GM18868 (cell line): ENCODE measurements around the gene EFCAB12.
"Not testable (repeated sequence)": the region's sequence is repeated elsewhere in the genome, so short reads cannot be mapped to it uniquely, and the experiment has no call there.

Experiments used
- ATAC-seq: cut with Tn5 transposase; IDR thresholded peaks from one replicate; pipeline ENCODE4 v1.9.1; 2021; ENCODE audit warnings: mild to moderate bottlenecking, moderate library complexity; ENCODE audit not compliant: unreplicated experiment

The EFCAB12 gene

DNA sequence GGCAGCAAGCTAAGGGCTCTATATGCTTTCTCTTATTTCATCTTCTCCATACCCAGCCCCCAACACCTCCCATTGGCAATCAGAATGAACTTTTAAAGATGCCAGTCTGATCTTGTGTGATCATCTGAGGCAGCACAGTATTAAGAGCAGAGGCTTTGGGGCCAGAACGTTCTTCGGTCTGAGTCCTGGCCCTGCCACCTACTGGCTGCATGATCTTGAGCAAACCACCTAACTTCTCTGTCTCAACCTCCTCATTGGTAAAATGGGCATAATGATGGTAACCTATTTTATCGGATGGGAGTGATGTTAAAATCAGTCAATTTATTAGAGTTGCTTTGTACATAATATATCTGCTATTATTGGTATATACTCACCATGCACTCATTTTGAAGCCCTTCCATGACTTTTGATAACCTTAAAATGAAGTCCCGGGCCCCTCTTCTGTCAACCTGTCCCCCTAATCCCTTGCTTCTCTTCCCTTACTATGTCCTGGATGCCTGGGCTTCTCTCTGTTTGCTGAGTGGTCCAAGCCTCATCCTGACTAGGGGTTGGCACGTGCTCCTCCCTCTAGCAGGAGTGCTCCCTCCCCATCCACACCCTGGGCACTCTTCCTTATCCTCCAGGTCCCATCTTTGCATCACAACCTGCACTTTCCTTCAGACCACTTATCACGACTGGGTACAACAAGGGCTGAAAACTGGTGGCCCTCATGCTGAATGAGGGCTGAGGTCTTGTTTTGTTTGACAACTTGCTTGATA lies 6.3 kb downstream of the EFCAB12 start:
- no peak for ATAC-seq

DNA sequence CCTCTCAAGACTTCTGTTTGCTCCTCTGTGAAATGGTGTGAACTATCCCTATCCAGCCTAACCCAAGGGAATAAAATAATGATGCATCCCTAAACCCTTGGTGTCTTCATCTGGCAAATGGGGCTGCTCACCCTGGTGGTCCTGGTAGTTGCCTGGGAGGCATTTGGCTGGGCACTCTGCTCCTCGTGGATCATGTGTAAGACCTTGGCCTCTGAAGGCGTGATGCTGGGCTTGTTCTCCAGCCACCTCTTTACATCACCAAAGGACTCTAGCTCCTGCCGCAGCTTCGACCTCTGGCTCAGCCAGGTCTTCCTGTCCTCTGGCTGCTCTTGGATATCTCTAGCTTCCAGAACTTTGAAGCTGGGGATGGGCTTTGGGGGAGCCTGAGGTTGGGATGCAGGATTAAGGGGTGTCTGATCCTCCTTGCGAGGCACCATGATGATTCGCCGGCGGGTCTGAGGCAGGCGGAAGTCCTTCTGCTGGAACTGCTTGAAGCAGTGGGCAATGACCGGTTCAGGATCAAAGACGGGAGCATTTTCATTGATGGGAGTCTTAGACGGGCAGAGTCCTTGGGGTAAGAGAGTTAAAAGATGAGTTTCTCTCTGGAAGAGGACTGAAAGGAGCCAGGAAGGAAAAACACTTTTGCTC lies 7.1 kb downstream of the EFCAB12 start:
- ATAC-seq, result no peak

DNA sequence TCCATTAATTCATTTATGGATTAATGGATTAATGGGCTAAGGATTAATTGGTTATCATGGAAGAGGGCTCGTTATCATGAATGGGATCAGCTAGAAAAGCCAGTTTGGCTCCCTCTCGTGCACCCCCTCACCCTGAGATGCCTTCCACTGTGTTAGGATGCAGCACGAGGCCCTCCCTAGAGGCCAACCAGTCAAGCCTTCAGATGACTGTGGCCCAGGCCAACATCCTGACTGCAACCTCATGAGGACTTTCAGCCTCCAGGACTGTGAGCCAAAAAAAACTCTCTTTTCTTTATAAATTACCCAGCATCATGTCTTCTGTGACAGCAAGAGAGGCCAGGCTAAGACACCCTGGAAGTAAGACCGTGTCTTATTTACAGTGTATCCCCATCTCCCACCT lies 9.0 kb downstream of the EFCAB12 start:
- no peak for ATAC-seq

DNA sequence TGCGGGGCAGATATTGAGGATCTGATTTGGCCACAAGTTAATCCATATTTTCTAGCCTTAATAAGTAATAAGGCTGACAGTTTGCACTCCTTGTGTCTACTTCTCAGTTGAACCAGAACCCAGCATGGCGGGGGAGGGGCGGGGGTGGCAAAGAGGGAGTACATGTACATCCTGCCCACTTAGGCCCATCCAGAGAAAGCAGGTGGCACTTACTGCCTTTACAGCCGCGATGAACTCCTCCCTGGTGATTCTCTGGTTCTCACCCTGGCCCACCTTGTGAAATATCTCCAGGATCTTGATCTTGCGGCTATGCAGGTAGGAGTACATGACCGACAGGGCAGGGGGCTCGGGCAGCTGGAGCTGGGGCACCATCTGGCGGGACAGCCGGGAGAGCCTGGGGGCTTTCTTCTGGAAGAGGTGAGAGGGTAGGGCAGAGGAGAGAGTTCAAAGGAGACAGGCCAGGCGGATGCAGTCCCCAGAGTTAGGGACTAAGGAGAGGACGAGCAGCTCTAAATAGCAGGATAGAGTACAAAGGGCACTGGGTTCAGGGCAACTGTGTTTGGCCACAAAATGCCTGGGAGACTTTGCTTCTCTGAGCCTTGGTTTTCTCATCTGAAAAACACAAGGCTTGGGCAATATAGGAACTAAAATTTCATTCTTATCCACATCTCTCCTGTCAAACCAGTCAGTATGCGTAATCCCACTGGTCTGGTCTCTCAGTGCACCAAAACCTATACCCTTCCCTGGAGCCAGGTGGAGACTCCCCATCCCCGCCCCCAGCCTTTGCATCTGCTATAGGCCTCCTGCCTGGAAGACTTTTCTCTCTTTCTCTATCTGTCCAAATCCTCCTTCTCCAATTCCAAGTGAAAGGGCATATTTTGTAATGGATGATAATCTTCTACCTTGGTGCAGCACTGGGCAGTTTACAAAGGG lies 10.1 kb downstream of the EFCAB12 start:
- ATAC-seq, result no peak

DNA sequence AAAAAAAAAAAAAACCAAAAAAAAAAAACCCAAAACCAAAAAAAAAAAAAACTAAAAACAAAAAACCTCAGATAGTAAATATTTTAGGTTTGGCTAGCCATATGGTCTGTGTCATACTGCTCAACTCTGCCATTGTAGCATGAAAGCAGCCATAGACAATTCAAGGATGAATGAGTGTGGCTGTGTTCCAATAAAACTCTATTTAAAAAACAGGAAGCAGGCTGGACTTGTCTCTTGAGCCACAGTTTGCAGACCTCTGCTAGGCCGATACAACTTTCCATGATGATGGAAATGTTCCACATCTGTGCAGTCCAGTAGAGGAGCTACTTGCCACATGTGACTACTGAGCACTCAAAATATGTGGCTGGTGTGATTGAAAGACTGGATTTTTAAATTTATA lies 11.1 kb downstream of the EFCAB12 start:
- ATAC-seq, result no peak

DNA sequence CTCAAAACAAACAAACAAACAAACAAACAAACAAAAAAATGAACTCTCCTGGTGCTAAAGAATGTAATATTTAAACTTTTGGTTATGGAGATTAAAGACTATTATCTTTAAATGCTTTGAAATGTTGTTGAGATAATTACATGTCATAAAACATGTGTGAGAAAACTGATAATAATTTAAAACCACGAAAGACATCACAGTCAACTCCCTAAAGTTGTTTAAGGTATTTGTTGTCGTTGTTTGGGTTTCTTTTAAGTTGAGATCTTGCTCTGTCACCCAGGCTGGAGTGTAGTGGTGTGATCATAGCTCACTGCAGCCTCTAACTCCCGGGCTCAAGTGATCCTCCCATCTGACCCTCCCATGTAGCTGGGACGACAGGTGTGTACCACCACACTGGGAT lies 12.0 kb downstream of the EFCAB12 start:
- no peak for ATAC-seq

DNA sequence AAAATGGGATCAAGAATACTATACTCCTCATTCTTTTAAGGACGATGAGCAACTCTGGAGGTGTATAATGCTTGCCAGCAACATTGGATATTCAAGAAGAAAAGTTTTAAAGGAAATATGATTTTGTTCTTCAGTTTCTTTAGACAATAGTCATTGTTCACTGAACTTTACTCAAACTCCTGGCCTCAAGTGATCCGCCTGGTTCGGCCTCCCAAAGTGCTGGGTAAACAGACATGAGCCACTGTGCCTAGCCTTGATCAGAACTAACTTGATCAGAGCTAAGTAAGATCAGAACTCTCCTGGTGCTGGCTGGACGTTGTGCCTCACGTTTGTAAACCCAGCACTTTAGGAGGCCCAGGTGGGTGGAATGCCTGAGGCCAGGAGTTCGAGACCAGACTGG lies 12.6 kb downstream of the EFCAB12 start:
- no peak for ATAC-seq

DNA sequence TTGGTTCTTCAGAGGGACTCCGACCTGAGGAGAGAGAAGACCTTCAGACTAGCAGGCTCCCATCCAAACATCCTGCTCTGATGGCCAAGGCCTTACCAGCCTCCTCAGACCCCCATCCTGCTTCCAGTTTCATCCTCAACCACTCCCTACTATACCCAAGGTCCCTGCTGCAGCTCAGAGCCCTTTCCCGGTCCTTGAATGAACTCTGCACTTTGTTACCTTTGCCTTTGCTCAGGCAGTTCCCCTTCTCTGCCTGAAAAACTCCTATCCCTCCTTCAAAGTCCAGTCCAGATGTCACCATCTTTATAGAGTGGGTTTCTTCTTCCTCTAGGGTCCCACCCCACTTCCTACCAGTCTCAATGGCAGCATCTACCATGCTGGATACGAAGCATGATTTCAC lies 13.1 kb downstream of the EFCAB12 start:
- ATAC-seq, result no peak

DNA sequence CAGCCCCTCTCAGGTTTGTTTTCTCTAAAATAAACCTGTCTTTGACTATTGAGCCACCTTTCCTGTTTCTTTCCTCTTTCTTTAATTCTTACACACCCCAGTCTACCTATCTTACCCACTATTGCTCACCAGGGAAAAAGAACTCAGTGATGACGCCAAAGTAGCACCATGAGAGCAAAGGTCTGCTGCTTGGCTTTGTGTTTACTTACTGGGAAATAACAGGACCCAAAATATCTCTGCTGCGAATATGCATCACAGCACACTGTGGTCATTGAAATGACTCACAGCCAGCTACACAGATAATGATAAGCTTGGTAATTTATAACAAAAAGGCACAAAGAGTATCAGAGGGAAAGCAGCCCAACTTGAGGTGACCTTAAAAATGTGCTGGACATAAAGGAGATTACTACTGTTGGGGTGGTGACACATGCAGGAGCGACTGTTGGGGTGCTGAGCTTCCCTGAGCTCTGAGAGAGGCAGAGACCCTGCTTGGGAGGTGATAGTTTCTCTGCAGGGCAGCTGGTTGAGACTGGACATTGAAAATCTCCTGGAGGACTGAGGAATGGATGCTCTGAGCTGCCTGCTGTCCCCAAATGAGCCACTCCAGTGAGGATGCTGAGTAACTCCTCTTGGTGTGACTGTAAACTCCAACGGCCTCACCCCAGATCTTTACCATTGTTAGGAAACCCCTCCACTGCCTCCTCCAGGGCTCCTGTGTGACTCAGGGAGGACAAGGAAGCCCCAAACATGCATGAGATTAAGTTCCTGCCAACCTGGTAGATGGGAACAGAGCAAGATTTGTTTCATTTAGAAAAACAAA lies 14.5 kb downstream of the EFCAB12 start:
- ATAC-seq, result peak; percentile 94

DNA sequence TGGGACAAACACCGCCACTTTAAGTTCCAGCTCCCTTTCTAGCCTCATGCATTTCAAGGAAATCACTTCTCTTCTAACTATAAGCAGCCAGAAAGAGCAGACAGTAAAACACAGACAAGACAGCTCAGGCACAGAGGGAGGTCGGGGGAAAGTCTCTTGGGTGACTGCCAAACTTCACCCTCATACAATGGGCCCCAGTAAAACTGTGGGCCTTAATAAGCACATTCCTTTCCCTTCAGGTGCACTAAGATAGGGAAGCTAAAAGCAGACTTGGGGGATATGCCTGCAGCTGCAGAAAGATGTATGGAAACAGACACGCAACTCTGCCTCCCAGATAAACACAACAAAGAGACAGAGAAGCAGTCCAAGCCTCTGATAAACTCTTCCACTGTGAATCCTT lies 15.2 kb downstream of the EFCAB12 start:
- not testable (repeated sequence) for ATAC-seq

DNA sequence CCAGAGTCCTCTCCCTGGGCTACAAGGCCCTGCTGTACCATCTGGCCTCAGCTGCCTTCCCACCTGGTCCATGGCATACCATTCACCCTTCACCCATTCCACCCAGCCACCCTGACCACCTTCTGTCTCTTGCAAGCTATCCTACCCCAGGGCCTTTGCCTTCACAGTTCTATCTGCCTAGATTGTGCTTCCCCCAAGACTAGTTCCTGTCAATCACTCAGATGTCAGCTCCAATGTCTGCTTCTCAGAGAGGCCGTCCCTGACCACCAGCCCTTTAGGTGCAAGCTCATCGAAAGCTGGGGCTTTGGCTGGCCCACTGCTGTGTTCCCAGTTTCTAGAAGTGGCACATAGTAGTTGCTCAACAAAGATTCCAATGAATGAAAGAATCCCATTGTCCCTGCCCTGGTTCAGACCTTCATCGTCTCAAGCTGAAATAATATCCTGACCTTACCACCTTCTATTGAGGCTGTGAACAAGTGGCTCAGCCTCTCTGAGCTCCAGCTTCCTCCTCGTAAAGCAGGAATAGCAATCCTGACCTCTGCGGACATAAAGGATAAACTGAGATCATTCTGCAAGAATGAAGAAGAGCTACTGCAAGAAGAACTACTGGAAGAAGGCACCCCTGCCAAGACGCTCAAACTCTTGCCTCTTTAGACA lies 15.8 kb downstream of the EFCAB12 start:
- no peak for ATAC-seq

DNA sequence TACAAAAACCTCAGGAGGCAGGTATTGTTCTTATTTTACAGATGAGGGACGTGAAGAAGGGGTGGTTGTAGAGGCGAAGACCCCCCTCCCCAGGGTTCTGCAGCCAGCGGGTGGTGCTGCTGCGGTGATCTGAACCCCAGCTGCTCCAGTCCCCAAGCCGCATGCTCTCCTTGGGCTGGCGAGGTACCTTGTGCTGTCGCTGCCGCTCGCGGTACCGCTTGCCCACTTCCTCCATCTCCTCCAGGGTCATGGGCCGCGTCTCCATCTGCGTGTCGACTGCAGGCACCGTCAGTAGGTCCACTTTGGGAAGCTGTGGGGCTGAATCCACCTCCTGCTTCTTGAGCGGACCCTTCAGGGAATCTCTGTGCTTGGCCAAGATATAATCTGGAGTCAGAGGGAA lies 17.5 kb downstream of the EFCAB12 start:
- ATAC-seq, result no peak

DNA sequence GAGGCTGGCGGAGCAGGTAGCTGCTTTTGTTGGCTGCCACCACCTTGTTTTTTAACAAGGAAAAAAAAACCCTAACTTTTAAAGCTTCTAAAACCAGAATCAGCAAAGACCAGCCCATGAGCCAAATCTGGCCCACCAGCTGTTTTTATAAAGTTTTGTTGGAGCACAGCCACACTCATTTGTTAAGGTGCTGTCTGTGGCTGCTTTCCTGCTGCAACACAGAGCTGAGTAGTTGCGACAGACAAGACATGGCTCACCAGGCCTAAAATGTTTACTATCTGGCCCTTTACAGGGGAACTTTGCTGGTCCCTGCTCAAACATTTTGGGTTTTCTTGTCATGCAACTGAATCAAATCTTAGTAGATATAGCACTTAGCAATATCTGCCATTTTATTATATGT lies 18.9 kb downstream of the EFCAB12 start:
- ATAC-seq, result no peak

DNA sequence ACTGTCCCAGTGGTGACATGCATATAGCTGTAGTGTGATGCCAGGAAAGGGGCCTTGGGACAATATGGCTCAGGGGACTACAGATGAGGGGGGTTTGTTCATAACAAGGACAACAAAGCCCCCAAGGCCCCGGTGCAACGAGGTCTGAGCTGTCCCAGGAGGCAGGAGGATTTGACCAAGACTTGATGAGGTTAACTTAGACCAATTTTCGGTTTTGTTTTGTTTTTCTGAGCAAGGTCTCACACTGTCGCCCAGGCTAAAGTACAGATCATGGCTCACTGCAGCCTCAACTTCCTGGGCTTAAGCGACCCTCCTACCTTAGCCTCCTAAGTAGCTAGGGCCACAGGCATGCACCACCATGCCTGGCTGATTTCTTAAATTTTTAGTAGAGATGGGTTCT lies 23.8 kb downstream of the EFCAB12 start:
- ATAC-seq, result no peak

DNA sequence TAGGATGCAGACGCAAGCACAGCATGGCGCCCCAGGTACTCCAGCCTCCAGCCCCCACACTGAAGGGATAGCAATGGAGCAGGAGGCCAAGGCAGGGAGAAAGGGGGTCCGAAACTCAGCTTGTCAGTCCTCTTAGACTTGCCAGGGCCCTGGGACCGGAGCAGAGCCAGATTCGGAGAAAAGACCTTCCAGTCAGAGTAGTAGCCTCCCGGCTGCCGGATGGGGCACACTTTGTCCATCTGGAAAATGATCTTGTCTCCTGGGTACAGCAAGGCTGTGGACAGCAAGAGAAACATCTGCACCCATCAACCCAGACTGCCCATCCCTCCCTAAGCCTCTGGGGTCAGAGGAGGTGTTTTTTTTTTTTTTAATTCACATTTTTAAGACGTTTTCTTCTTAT lies 24.3 kb downstream of the EFCAB12 start:
- ATAC-seq, result no peak

DNA sequence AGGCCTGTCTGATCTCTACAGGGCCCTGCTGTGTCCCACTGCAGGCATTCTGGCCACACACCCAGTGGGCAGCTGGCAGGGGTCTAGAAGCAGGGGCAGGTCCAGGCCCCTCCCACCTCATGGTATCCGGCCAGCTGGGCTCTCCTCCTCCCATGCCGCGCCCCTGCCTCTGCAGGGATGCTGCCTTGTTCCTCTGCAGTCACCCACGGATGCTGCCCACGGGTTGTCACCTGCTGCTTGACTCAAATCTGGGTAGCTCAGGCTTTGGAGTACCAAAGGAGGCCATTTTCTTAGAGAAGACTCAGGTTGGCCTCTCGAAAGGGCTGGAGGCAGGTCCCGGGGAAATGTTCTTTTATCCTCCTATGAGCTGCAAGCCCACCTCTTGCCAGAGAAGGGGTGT lies 25.0 kb downstream of the EFCAB12 start:
- no peak for ATAC-seq

DNA sequence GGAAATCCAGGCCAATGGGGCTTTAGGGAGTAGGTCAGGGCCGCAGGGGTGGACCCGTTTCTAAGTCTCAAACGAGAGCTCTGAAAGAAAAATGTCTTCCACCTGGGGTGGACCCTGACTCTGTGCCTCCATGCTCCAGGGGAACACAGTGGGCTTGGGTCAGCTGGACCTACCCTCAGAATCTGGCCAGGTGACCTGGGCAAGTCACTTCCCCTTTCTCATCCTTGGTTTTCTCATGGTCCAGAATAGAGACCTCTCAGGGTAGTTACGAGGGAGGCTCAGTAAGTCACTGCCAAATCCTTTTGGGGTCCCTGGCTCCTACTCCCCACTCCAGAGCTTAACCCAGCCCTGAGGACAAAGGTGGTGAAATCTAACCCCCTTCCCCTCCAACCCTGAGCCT lies 25.8 kb downstream of the EFCAB12 start:
- no peak for ATAC-seq

DNA sequence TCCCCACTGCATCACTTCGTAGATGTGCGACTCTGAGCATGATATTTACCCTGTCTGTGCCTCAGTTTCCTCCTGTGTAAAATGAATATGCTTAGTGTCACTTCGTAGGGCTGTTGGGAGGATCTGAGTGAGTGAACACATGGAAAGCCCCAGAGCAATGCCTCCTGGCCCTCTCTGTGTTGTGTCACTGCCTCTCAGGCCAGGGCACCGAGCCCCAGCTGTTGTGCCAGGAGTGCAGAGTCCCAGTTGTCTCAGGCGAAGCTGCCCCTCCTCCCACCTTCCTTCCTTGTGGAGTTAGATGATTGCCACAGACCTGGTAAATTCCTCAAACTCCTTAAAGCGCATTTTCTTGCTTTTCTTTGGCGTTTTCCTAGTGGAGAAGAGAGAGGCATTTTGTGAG lies 26.2 kb downstream of the EFCAB12 start:
- no peak for ATAC-seq

DNA sequence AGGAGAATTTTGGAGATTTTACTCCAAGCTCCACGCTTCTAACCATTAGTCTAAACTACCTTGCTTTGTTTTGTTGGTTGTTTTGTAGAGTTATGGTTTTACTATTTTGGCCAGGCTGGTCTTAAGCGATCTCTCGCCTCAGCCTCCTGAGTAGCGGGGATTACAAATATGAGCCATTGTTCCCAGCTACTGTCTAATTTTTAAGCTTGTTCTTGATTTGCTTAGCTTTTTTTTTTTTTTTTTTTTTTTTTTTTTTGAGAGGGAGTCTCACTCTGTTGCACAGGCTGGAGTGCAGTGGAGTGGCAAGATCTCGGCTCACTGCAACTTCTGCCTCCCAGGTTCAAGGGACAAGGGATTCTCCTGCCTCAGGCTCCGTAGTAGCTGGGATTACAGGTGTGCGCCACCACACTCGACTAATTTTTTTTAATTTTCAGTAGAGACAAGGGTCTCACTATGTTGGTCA lies 28.5 kb downstream of the EFCAB12 start:
- ATAC-seq, result no peak
